ENCODE results near the gene POLR3E. TPM values are rescaled to one million over a fixed set of nuclear protein-coding genes. Genes with fewer than 3 reads are reported as not detected.

POLR3E gene
- polyA plus RNA-seq, 1 donor (not counting 4 experiments of a cell fraction or from before 2014, with no cell fraction given) = 74.0 TPM

- peaks cover 14% of the 10 kb centered on the region for H3K4me1 ChIP-seq (ENCODE audit: control insufficient read depth, extremely low read depth, insufficient read depth, low read length)
- no peak overlapping the region for H3K9ac ChIP-seq (ENCODE audit: control insufficient read depth, extremely low read depth, insufficient read depth, low read length)
- no peak overlapping the region for H2AFZ ChIP-seq (ENCODE audit: control insufficient read depth, low read length)
- dilution Hi-C loops (cut with MboI; ENCODE audit: extremely low pct_ligation_motif_present, low sequenced_read_pairs) = no loop called here
- H3K4me2 ChIP-seq (ENCODE audit: control insufficient read depth, extremely low read depth, insufficient read depth, low read depth, low read length) = no peak overlapping the region
- H3K36me3 ChIP-seq (ENCODE audit: control insufficient read depth in 2 of 2, extremely low read depth in 1 of 2, insufficient read depth in 2 of 2, low read length in 2 of 2) = peaks cover 6 to 19% of the 10 kb centered on the region in 2 experiments
- no peak for FAIRE-seq
- DNase-seq (ENCODE audit: low read depth, low spot score) = no peak
- no peak overlapping the region for H3K4me3 ChIP-seq (ENCODE audit: control insufficient read depth in 2 of 3, extremely low read depth in 1 of 3, insufficient read depth in 2 of 3, low read depth in 1 of 3, low read length in 3 of 3)
- no peak for TF ChIP-seq EZH2 (IDR thresholded peaks at IDR 0.05; ENCODE audit: low read length)
- H3K27me3 ChIP-seq (ENCODE audit: control insufficient read depth, extremely low read depth, insufficient read depth, low read length) = no peaks in the 10 kb centered on the region
- H3K9me1 ChIP-seq (ENCODE audit: control insufficient read depth, extremely low read depth, insufficient read depth, low read length) = no peaks in the 10 kb centered on the region
- no peaks in the 10 kb centered on the region for H4K20me1 ChIP-seq (ENCODE audit: control insufficient read depth, extremely low read depth, insufficient read depth, low read length)
- H3K79me2 ChIP-seq (ENCODE audit: control insufficient read depth, insufficient read depth, low read length) = peaks cover 67% of the 10 kb centered on the region
- H3K27ac ChIP-seq (ENCODE audit: control insufficient read depth, insufficient read depth, low read length) = no peak overlapping the region
- no peaks in the 10 kb centered on the region for H3K9me3 ChIP-seq (ENCODE audit: control insufficient read depth, low read depth, low read length)
These were observed 58.3 kb downstream of the POLR3E start for GRCh38 chr16:22355487-22355908.

GRCh38 chr16:22356930-22357634 lies 59.9 kb downstream of the POLR3E start:
- Histone ChIP-seq H3K79me2 (ENCODE audit: control insufficient read depth, insufficient read depth, low read length) (peaks cover 67% of the 10 kb centered on the region), H3K9ac (ENCODE audit: control insufficient read depth, extremely low read depth, insufficient read depth, low read length) (no peak overlapping the region), H2AFZ (ENCODE audit: control insufficient read depth, low read length) (no peak overlapping the region), H3K27ac (ENCODE audit: control insufficient read depth, insufficient read depth, low read length) (no peak overlapping the region), H4K20me1 (ENCODE audit: control insufficient read depth, extremely low read depth, insufficient read depth, low read length) (no peaks in the 10 kb centered on the region), H3K36me3 (ENCODE audit: control insufficient read depth in 2 of 2, extremely low read depth in 1 of 2, insufficient read depth in 2 of 2, low read length in 2 of 2) (peaks cover 6 to 25% of the 10 kb centered on the region in 2 experiments), H3K9me3 (ENCODE audit: control insufficient read depth, low read depth, low read length) (no peaks in the 10 kb centered on the region), H3K4me3 (ENCODE audit: control insufficient read depth in 2 of 3, extremely low read depth in 1 of 3, insufficient read depth in 2 of 3, low read depth in 1 of 3, low read length in 3 of 3) (no peak overlapping the region), H3K4me1 (ENCODE audit: control insufficient read depth, extremely low read depth, insufficient read depth, low read length) (peaks cover 14% of the 10 kb centered on the region), H3K27me3 (ENCODE audit: control insufficient read depth, extremely low read depth, insufficient read depth, low read length) (no peaks in the 10 kb centered on the region), H3K4me2 (ENCODE audit: control insufficient read depth, extremely low read depth, insufficient read depth, low read depth, low read length) (no peak overlapping the region), H3K9me1 (ENCODE audit: control insufficient read depth, extremely low read depth, insufficient read depth, low read length) (no peaks in the 10 kb centered on the region)
- TF ChIP-seq, protein P1, sequence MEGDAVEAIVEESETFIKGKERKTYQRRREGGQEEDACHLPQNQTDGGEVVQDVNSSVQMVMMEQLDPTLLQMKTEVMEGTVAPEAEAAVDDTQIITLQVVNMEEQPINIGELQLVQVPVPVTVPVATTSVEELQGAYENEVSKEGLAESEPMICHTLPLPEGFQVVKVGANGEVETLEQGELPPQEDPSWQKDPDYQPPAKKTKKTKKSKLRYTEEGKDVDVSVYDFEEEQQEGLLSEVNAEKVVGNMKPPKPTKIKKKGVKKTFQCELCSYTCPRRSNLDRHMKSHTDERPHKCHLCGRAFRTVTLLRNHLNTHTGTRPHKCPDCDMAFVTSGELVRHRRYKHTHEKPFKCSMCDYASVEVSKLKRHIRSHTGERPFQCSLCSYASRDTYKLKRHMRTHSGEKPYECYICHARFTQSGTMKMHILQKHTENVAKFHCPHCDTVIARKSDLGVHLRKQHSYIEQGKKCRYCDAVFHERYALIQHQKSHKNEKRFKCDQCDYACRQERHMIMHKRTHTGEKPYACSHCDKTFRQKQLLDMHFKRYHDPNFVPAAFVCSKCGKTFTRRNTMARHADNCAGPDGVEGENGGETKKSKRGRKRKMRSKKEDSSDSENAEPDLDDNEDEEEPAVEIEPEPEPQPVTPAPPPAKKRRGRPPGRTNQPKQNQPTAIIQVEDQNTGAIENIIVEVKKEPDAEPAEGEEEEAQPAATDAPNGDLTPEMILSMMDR (optimal IDR thresholded peaks at IDR 0.05 in 1 of 3, IDR thresholded peaks at IDR 0.05 in 1 of 3, conservative IDR thresholded peaks at IDR 0.05 in 1 of 3; ENCODE audit: extremely low read depth in 1 of 3, insufficient read depth in 2 of 3, low read length in 3 of 3) = no peak
- TF ChIP-seq EZH2 (IDR thresholded peaks at IDR 0.05; ENCODE audit: low read length) = no peak
- no peak for FAIRE-seq
- DNase-seq (ENCODE audit: low read depth, low spot score) = no peak
- dilution Hi-C loops (cut with MboI; ENCODE audit: extremely low pct_ligation_motif_present, low sequenced_read_pairs) = no loop called here

GRCh38 chr16:22357635-22357971 lies 60.4 kb downstream of the POLR3E start:
- Histone ChIP-seq H2AFZ (ENCODE audit: control insufficient read depth, low read length) (no peak overlapping the region), H3K36me3 (ENCODE audit: control insufficient read depth in 2 of 2, extremely low read depth in 1 of 2, insufficient read depth in 2 of 2, low read length in 2 of 2) (peaks cover 5 to 25% of the 10 kb centered on the region in 2 experiments), H3K27me3 (ENCODE audit: control insufficient read depth, extremely low read depth, insufficient read depth, low read length) (no peaks in the 10 kb centered on the region), H3K79me2 (ENCODE audit: control insufficient read depth, insufficient read depth, low read length) (peaks cover 66% of the 10 kb centered on the region), H3K9me3 (ENCODE audit: control insufficient read depth, low read depth, low read length) (no peaks in the 10 kb centered on the region), H3K9me1 (ENCODE audit: control insufficient read depth, extremely low read depth, insufficient read depth, low read length) (no peaks in the 10 kb centered on the region), H4K20me1 (ENCODE audit: control insufficient read depth, extremely low read depth, insufficient read depth, low read length) (no peaks in the 10 kb centered on the region), H3K27ac (ENCODE audit: control insufficient read depth, insufficient read depth, low read length) (no peak overlapping the region), H3K4me1 (ENCODE audit: control insufficient read depth, extremely low read depth, insufficient read depth, low read length) (peaks cover 14% of the 10 kb centered on the region), H3K4me3 (ENCODE audit: control insufficient read depth in 2 of 3, extremely low read depth in 1 of 3, insufficient read depth in 2 of 3, low read depth in 1 of 3, low read length in 3 of 3) (no peak overlapping the region), H3K9ac (ENCODE audit: control insufficient read depth, extremely low read depth, insufficient read depth, low read length) (no peak overlapping the region), H3K4me2 (ENCODE audit: control insufficient read depth, extremely low read depth, insufficient read depth, low read depth, low read length) (no peak overlapping the region)
- TF ChIP-seq, protein P1 (optimal IDR thresholded peaks at IDR 0.05 in 1 of 3, IDR thresholded peaks at IDR 0.05 in 1 of 3, conservative IDR thresholded peaks at IDR 0.05 in 1 of 3; ENCODE audit: extremely low read depth in 1 of 3, insufficient read depth in 2 of 3, low read length in 3 of 3) = no peak
- TF ChIP-seq EZH2 (IDR thresholded peaks at IDR 0.05; ENCODE audit: low read length) = no peak
- dilution Hi-C loops (cut with MboI; ENCODE audit: extremely low pct_ligation_motif_present, low sequenced_read_pairs) = no loop called here
- FAIRE-seq (no peak), DNase-seq (ENCODE audit: low read depth, low spot score) (no peak)
